ENCODE measurements around the gene EPS15.

EPS15 gene

GRCh38 chr1:51549016-51549619, 30.1 kb upstream of the EPS15 start:
- H3K9ac ChIP-seq (ENCODE audit: low read length) = no peak overlapping the region
- H3K4me2 ChIP-seq (ENCODE audit: low read depth, low read length, poor library complexity, severe bottlenecking) = no peak overlapping the region
- no peaks in the 10 kb centered on the region for H3K79me2 ChIP-seq (ENCODE audit: insufficient read depth, low read length)
- no peak overlapping the region for H3K27ac ChIP-seq (ENCODE audit: low read depth, low read length)
- H3K4me3 ChIP-seq (ENCODE audit: insufficient read depth, low read length, poor library complexity, severe bottlenecking) = no peak overlapping the region
- no peaks in the 10 kb centered on the region for H3K27me3 ChIP-seq (ENCODE audit: low read length)
- no peak overlapping the region for H2AFZ ChIP-seq (ENCODE audit: low read depth, low read length, severe bottlenecking)
- TF ChIP-seq CTCF (IDR thresholded peaks at IDR 0.05; ENCODE audit: insufficient read depth, low read length, poor library complexity, severe bottlenecking) (no peak), EZH2phosphoT487 (conservative IDR thresholded peaks at IDR 0.05; ENCODE audit: low read length) (no peak)
- H3K36me3 ChIP-seq (ENCODE audit: low read length) = no peaks in the 10 kb centered on the region
- no peaks in the 10 kb centered on the region for H3K9me2 ChIP-seq (replicated peaks; ENCODE audit: insufficient read depth, low read length)
- no peaks in the 10 kb centered on the region for H3K9me3 ChIP-seq (ENCODE audit: insufficient read depth, low read length)
- H4K20me1 ChIP-seq (ENCODE audit: low read depth, low read length) = no peaks in the 10 kb centered on the region
- no peaks in the 10 kb centered on the region for H3F3A ChIP-seq (ENCODE audit: insufficient read depth)

GRCh38 chr1:51543858-51544257, 24.8 kb upstream of the EPS15 start:
- Histone ChIP-seq H3K27ac (ENCODE audit: low read depth, low read length) (no peak overlapping the region), H3K27me3 (ENCODE audit: low read length) (no peaks in the 10 kb centered on the region), H3K9me2 (replicated peaks; ENCODE audit: insufficient read depth, low read length) (no peaks in the 10 kb centered on the region), H3K79me2 (ENCODE audit: insufficient read depth, low read length) (no peaks in the 10 kb centered on the region), H2AFZ (ENCODE audit: low read depth, low read length, severe bottlenecking) (no peak overlapping the region), H3K4me2 (ENCODE audit: low read depth, low read length, poor library complexity, severe bottlenecking) (no peak overlapping the region), H3K36me3 (ENCODE audit: low read length) (no peaks in the 10 kb centered on the region), H3K4me3 (ENCODE audit: insufficient read depth, low read length, poor library complexity, severe bottlenecking) (no peak overlapping the region), H3K9ac (ENCODE audit: low read length) (no peak overlapping the region), H4K20me1 (ENCODE audit: low read depth, low read length) (no peaks in the 10 kb centered on the region), H3F3A (ENCODE audit: insufficient read depth) (no peaks in the 10 kb centered on the region), H3K9me3 (ENCODE audit: insufficient read depth, low read length) (no peaks in the 10 kb centered on the region)
- TF ChIP-seq CTCF (IDR thresholded peaks at IDR 0.05; ENCODE audit: insufficient read depth, low read length, poor library complexity, severe bottlenecking) (no peak), EZH2phosphoT487 (conservative IDR thresholded peaks at IDR 0.05; ENCODE audit: low read length) (no peak)

- no peaks in the 10 kb centered on the region for H3F3A ChIP-seq (ENCODE audit: insufficient read depth)
- H3K9ac ChIP-seq (ENCODE audit: low read length) = no peak overlapping the region
- no peaks in the 10 kb centered on the region for H3K27me3 ChIP-seq (ENCODE audit: low read length)
- no peaks in the 10 kb centered on the region for H3K36me3 ChIP-seq (ENCODE audit: low read length)
- H3K9me2 ChIP-seq (replicated peaks; ENCODE audit: insufficient read depth, low read length) = no peaks in the 10 kb centered on the region
- TF ChIP-seq CTCF (IDR thresholded peaks at IDR 0.05; ENCODE audit: insufficient read depth, low read length, poor library complexity, severe bottlenecking) (no peak), EZH2phosphoT487 (conservative IDR thresholded peaks at IDR 0.05; ENCODE audit: low read length) (no peak)
- no peak overlapping the region for H3K4me2 ChIP-seq (ENCODE audit: low read depth, low read length, poor library complexity, severe bottlenecking)
- H3K79me2 ChIP-seq (ENCODE audit: insufficient read depth, low read length) = no peaks in the 10 kb centered on the region
- no peak overlapping the region for H3K27ac ChIP-seq (ENCODE audit: low read depth, low read length)
- no peak overlapping the region for H3K4me3 ChIP-seq (ENCODE audit: insufficient read depth, low read length, poor library complexity, severe bottlenecking)
- no peak overlapping the region for H2AFZ ChIP-seq (ENCODE audit: low read depth, low read length, severe bottlenecking)
- no peaks in the 10 kb centered on the region for H4K20me1 ChIP-seq (ENCODE audit: low read depth, low read length)
- H3K9me3 ChIP-seq (ENCODE audit: insufficient read depth, low read length) = no peaks in the 10 kb centered on the region
These were observed 23.3 kb upstream of the EPS15 start for GRCh38 chr1:51542158-51542953.
